ENCODE results near the gene SUCLG2. TPM values are rescaled to one million over a fixed set of nuclear protein-coding genes. Genes with fewer than 3 reads are reported as not detected.

The SUCLG2 gene
- total RNA-seq, 1 experiment from 2014 or later = 49.5 TPM

DNA sequence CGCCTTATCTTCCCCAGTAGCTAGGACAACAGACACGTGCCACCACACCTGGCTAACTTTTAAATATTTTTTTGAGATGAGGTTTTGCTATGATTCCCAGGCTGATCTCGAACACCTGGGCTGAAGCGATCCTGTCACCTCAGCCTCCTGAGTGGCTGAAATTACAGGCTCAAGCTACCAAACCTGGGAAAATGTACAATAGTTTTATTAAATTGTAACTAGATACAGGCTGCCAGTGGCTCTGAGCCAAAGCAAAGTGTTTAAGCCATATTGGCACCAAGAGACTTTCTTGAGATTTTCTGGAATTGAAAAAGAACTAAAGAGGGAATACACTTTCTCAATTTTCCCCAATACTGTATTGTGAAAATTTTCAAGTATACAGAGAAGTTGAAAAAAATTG lies 204.3 kb downstream of the SUCLG2 start:
- Mint-ChIP-seq H3K27me3 (ENCODE audit: unreplicated experiment) (no peaks in the 10 kb centered on the region), H3K27ac (ENCODE audit: unreplicated experiment) (no peak overlapping the region), H3K9me3 (ENCODE audit: low read depth, unreplicated experiment) (no peaks in the 10 kb centered on the region), H3K4me3 (ENCODE audit: low read depth, unreplicated experiment) (no peak overlapping the region), H3K4me1 (ENCODE audit: low read depth, unreplicated experiment) (no peaks in the 10 kb centered on the region), H3K36me3 (ENCODE audit: insufficient read depth, unreplicated experiment) (no peaks in the 10 kb centered on the region)
- intact Hi-C loops (cut with micrococcal nuclease; ENCODE audit: unreplicated experiment) = no loop called here
- no peak for DNase-seq
- no TSS peak for BruUV-seq (replicated peaks)
- no peak for TF ChIP-seq CTCF (IDR thresholded peaks at IDR 0.05; ENCODE audit: unreplicated experiment)
- CTCF ChIA-PET = no interaction called here

GRCh38 chr3:67447393-67447792 lies 207.0 kb downstream of the SUCLG2 start:
- CTCF ChIA-PET = no interaction called here
- Mint-ChIP-seq H3K36me3 (ENCODE audit: insufficient read depth, unreplicated experiment) (no peaks in the 10 kb centered on the region), H3K4me1 (ENCODE audit: low read depth, unreplicated experiment) (no peaks in the 10 kb centered on the region), H3K9me3 (ENCODE audit: low read depth, unreplicated experiment) (no peaks in the 10 kb centered on the region), H3K27ac (ENCODE audit: unreplicated experiment) (no peak overlapping the region), H3K27me3 (ENCODE audit: unreplicated experiment) (no peaks in the 10 kb centered on the region), H3K4me3 (ENCODE audit: low read depth, unreplicated experiment) (no peak overlapping the region)
- no TSS peak for BruUV-seq (replicated peaks)
- TF ChIP-seq CTCF (IDR thresholded peaks at IDR 0.05; ENCODE audit: unreplicated experiment) = no peak
- no peak for DNase-seq
- intact Hi-C loops (cut with micrococcal nuclease; ENCODE audit: unreplicated experiment) = no loop called here

DNA sequence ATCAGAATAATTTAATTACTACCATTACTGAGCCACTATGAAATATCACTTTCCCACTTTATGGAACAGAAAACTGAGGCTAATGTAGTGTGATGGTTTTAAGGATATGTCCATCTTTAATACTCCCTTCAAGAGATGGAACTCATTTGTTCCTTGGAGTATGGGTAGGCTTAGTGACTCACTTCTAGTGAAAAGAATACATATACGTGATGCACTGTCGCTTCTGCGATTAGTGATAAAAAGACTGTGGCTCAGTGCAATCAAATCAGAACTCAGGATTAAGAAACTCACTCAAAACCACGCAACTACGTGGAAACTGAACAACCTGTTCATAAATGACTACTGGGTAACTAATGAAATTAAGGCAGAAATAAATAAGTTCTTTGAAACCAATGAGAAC lies 216.6 kb downstream of the SUCLG2 start:
- Mint-ChIP-seq H3K36me3 (ENCODE audit: insufficient read depth, unreplicated experiment) (no peaks in the 10 kb centered on the region), H3K27me3 (ENCODE audit: unreplicated experiment) (no peaks in the 10 kb centered on the region), H3K4me1 (ENCODE audit: low read depth, unreplicated experiment) (no peaks in the 10 kb centered on the region), H3K9me3 (ENCODE audit: low read depth, unreplicated experiment) (no peaks in the 10 kb centered on the region), H3K4me3 (ENCODE audit: low read depth, unreplicated experiment) (no peak overlapping the region), H3K27ac (ENCODE audit: unreplicated experiment) (no peak overlapping the region)
- DNase-seq = no peak
- BruUV-seq (replicated peaks) = no TSS peak
- CTCF ChIA-PET = no interaction called here
- no peak for TF ChIP-seq CTCF (IDR thresholded peaks at IDR 0.05; ENCODE audit: unreplicated experiment)
- intact Hi-C loops (cut with micrococcal nuclease; ENCODE audit: unreplicated experiment) = no loop called here

- no TSS peak for BruUV-seq (replicated peaks)
- CTCF ChIA-PET = no interaction called here
- H3K4me3 Mint-ChIP-seq (ENCODE audit: low read depth, unreplicated experiment) = no peak overlapping the region
- DNase-seq = no peak
- no peak for TF ChIP-seq CTCF (IDR thresholded peaks at IDR 0.05; ENCODE audit: unreplicated experiment)
- H3K36me3 Mint-ChIP-seq (ENCODE audit: insufficient read depth, unreplicated experiment) = no peaks in the 10 kb centered on the region
- no peaks in the 10 kb centered on the region for H3K4me1 Mint-ChIP-seq (ENCODE audit: low read depth, unreplicated experiment)
- H3K27me3 Mint-ChIP-seq (ENCODE audit: unreplicated experiment) = no peaks in the 10 kb centered on the region
- H3K9me3 Mint-ChIP-seq (ENCODE audit: low read depth, unreplicated experiment) = no peaks in the 10 kb centered on the region
- no peak overlapping the region for H3K27ac Mint-ChIP-seq (ENCODE audit: unreplicated experiment)
- intact Hi-C loops (cut with micrococcal nuclease; ENCODE audit: unreplicated experiment) = no loop called here
These were observed 217.3 kb downstream of the SUCLG2 start for GRCh38 chr3:67437090-67437489.

- no peak for DNase-seq
- no peaks in the 10 kb centered on the region for H3K4me1 Mint-ChIP-seq (ENCODE audit: low read depth, unreplicated experiment)
- BruUV-seq (replicated peaks) = no TSS peak
- intact Hi-C loops (cut with micrococcal nuclease; ENCODE audit: unreplicated experiment) = no loop called here
- no peaks in the 10 kb centered on the region for H3K27me3 Mint-ChIP-seq (ENCODE audit: unreplicated experiment)
- H3K4me3 Mint-ChIP-seq (ENCODE audit: low read depth, unreplicated experiment) = no peak overlapping the region
- no peak overlapping the region for H3K27ac Mint-ChIP-seq (ENCODE audit: unreplicated experiment)
- no peak for TF ChIP-seq CTCF (IDR thresholded peaks at IDR 0.05; ENCODE audit: unreplicated experiment)
- CTCF ChIA-PET = no interaction called here
- H3K36me3 Mint-ChIP-seq (ENCODE audit: insufficient read depth, unreplicated experiment) = no peaks in the 10 kb centered on the region
- peaks cover 2% of the 10 kb centered on the region for H3K9me3 Mint-ChIP-seq (ENCODE audit: low read depth, unreplicated experiment)
These were observed 221.3 kb downstream of the SUCLG2 start for GRCh38 chr3:67433109-67433508.
